HG02763 (cell line): ENCODE results near the gene SLC16A7.

ENCODE experiments used
- ATAC-seq: cut with Tn5 transposase; IDR thresholded peaks from one replicate; pipeline ENCODE4 v1.9.1; 2021; ENCODE audit warnings: mild to moderate bottlenecking, moderate library complexity; ENCODE audit not compliant: unreplicated experiment

Gene SLC16A7

GRCh38 chr12:59664495-59664894 is 68.7 kb downstream of the SLC16A7 start:
- no peak for ATAC-seq

GRCh38 chr12:59665701-59666100 is 69.9 kb downstream of the SLC16A7 start:
- no peak for ATAC-seq

GRCh38 chr12:59668674-59669073 is 72.8 kb downstream of the SLC16A7 start:
- ATAC-seq = no peak

DNA sequence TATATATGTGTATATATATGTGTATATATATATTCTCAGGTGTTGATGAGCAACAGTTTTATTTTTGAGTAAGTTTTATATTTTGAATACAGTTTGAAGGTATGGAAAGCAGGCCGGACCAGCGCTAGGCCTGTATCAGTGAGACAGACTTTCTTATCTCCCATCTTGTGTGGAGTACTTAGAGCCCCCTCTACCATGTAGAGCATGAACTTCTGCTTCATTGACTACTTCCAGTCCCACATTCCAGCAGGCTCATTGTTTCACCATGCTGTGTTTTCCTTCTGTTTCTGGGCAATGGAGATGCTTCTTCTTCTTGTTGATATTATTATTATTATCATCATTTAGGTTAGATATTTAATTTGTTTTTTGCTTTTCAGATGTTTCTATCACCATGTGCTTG is 76.4 kb downstream of the SLC16A7 start:
- no peak for ATAC-seq

DNA sequence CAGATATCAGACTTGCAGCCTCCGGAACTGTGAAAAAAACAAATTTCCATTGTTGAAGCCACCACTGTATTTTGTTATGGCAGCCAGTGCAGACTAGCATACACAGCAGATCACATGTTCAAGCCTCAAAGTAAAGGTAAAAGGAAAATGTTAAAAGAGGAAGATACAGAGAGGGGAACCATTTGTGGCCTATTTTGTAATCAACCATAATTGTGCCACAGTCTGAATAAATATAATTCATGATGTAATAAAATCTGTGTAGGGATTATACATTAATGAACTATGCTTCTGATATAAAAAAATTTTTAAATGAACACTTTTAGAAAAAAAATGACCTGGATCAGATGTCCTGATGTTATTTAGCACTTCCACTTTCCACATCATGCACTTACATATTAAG is 79.6 kb downstream of the SLC16A7 start:
- no peak for ATAC-seq

DNA sequence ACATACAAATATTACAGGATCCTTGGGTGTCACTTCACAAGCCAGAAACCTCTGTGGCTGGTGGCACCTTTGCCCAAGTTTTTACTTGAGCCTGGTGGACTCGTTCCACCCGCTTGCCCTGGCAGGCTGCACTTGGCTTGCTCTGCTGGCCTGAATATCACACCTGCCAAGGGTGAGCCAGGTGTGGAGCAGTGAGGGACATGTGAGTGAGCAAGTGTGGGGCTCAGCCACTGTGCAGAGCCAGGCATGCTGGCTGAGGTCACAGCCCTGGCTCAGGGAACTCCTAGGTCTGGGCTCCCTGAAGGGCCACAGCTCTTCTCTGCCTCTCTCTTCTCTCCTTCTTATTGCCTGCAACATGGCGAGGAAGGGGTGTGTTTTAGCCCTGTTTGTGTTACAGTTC is 82.0 kb downstream of the SLC16A7 start:
- ATAC-seq = no peak

- ATAC-seq = no peak
Measured at GRCh38 chr12:59678759-59679411, 83.1 kb downstream of the SLC16A7 start.

DNA sequence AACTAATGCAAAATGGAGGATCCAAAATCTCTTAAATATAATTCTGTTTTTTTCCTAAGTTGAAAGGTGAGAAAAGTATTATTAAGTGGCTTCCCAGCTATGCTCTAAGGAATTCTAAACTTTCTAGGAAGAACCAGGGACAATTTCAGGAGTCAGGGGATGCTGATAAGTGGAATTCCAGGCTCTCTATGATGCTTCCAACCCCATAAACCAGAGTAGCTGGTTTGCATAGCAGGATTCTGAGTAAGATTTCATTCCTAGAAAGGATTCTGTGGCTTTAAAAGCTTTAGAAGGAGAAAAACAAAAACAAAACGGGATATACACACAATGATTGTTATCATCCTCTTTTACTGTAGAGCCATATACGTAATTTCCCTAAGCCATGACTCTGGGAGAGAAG is 93.9 kb downstream of the SLC16A7 start:
- no peak for ATAC-seq

- no peak for ATAC-seq
Measured at GRCh38 chr12:59695379-59695778, 99.5 kb downstream of the SLC16A7 start.

DNA sequence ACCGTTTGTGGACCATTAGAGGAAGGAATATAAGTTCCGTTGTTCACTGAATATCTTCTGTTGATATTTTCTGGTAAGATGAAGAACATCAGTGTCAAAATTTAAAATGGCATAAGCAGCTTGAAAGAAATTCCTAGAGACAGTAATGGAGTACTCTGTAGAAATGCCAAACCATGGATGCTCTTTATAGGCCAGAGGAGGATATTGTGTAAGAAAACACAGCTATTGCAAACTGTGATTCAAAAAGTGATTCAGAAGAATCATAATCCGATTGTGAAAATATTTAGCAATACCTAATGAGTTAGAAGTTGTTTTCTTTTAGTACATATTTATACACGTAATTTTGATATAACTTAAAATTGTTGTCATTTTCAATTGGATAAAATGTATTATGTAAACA is 102.8 kb downstream of the SLC16A7 start:
- no peak for ATAC-seq

GRCh38 chr12:59699421-59700152 is 103.8 kb downstream of the SLC16A7 start:
- no peak for ATAC-seq

DNA sequence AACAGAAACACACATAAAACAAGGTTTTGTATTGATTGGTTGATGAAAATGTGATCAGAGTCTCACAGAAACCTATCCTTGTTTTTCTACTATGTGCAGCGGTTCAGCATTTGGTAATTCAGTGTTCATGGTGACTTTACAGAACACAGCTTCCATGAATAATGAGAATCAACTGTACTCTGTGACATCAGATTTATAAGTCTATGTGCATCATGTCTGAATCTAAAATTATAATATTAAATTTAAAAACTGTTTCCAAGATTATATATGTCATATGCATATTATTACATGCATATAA is 104.3 kb downstream of the SLC16A7 start:
- ATAC-seq = no peak

DNA sequence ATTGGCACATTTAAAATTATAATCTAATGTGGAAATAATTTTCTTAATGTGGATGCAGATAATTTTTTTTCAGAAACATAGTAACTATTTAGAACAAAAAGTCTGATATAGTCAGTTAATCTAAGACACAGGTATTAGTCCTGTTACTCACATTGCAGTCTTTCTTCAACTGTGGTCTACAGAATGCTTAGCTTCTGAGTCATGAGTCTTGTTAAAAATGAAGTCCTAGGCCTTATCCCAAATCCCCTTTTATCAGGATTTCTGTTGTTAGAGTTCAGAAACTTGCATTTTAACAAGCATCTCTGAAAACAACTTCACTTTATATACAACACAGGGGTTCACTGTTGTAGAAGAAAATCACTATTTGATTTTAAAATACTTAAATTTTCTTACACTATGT is 112.2 kb downstream of the SLC16A7 start:
- no peak for ATAC-seq

DNA sequence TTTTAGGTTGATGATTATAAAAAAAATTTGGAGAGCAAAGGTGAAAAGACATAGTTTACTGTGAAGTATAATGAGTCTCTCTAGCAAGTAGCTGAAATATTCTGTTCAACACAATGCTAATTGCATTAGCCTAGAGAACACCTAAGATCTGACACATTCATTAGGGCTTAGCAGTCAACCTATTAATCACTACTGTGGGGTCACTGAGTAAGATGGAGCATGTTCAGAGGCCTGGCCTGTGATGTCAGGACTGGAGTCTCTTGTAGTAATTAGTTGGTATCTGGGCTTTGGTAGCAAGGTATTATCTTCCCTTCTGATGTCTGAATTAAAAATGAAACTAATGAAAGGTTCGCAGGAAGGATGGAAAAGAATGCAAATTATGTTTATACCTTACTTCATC is 112.7 kb downstream of the SLC16A7 start:
- no peak for ATAC-seq

DNA sequence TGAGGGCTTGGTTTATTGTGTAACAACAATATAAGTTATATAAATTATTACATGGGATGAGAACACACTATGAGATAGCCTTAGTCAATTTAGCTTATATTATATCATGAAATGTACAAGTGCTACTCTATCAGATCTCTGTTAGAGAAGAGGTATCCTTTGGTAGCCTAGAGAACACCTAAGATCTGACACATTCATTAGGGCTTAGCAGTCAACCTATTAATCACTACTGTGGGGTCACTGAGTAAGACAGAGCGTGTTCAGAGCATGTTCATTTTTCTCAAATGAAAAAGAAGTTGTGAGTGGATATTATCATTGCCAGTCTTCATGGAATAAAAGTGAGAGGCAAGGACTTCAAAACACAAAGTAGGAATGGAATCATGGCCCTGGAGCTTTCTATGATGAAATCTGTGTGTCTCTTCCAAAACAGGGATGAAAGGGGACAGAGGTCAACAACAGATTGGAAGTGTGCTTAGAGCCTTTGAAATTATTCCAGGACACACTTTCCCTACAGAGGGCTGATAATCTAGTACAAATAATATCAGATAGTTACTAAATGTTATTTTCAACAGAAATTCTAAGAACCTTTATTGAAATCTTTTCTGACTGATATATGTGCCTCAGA is 114.3 kb downstream of the SLC16A7 start:
- ATAC-seq = no peak

DNA sequence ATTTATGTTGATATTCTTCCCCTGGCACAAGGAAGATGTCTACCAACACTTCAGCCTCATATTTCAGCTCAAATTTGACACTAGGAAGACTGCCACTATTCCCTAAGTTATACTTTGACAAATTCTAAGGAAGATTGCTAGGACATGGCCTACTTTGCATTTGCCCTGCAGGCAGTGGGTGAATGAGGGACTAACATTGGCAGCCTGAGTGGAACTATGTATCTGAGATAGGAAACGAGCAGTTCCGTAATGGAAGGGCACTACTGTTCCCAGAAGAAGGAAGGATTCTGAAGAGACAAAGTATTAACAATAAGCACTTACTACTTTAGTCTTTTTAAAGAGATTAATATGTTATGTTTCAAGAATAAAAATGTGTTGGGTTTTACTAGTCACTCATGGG is 115.1 kb downstream of the SLC16A7 start:
- ATAC-seq = no peak

- ATAC-seq = no peak
Measured at GRCh38 chr12:59715434-59715833, 119.6 kb downstream of the SLC16A7 start.

DNA sequence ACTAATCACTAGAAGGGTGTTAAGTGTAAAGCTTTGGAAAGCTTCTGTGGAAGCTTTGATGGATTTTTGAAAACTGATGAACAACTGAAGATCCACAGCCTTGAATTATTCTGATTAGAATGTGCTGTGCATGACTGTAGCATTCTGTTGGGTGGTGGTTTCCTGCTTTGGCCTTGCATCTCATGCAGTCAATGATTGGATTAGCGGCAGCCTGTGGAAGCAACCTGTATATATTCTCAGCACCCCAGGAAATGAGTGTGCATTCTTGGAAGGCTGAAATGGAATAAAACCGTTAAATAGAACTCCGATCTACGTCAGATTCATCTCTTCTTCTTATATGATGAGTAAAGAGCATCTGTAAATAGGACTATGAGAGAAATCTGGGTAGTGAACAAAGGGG is 120.2 kb downstream of the SLC16A7 start:
- ATAC-seq = no peak

DNA sequence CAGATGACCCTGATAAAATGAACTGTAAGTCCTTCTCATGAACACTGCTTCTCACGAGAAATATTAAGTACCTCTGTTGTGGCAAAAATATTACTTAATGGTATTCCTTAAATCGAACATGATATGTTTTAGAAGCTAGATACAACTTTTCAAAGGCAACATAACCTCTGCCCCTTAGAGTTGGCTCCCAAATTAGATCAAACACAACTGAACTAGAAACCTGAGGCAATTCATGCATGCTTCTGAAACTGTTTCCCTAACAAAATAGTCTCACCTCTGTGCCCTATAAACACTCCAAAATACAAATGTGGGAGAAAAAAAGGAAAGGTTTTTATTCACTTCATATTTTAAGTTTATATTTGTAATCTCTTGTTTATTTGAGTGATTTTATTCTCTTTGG is 121.6 kb downstream of the SLC16A7 start:
- ATAC-seq = no peak

DNA sequence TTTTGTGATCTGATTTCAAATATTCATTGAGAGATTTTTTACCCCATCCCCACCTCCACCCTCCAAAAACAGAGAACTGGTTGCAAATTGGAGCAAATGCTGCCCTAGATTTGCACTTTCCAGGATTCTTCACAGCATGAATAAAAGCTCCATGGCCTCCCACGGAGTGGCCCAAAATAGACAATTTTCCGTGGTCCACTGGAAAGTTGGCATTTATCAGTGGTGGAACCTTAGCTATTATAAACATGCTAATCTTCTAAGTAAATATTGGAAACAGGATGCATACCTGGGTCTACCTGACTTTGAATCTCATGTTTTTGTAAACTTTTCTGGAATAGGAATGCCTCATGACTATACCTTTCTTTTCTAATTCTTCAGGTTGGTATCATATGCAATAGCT is 123.9 kb downstream of the SLC16A7 start:
- no peak for ATAC-seq

DNA sequence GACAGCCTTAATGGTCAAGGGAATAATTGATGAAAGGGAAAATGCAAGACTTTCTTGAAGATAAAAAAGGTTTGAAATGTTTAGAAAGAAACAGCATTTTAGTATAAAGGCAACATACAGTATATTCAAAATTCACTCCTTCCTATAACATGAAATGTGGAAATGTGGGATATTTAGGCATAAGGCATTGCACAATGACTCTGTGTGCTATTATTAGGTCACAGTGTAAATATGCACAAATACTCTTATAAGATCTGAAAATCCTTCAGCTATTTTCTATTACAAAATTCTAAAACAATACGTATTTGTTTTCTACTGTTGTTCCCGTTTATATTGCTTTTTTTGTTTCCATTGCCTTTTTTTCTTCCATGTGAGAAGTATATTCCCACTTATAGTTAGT is 127.7 kb downstream of the SLC16A7 start:
- ATAC-seq = no peak

GRCh38 chr12:59724011-59724695 is 128.3 kb downstream of the SLC16A7 start:
- ATAC-seq = no peak
